Measurements from ENCODE around the gene PNMA8A.

DNA sequence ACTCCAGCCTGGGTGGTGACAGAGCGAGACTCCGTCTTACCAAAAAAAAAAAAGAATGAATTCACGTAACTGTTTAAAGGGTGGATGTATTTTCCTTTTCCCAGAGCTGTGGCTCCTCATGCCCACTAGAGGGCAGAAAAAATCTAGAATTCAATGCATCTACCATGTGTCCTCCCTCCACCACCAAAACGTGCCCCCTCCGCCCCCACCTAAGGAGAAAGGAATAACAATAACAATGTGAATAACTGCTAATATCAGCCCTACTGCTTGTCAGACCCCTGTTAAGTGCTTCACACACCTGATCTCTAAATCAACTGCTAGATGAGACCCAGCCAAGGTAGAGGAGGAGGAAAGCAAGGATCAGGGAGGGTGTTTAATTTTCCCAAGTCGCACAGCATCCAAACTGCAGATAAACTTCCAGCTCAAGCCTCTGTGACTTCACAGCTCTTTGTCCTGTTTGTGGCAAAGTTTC lies 44.6 kb upstream of the PNMA8A start:
- TF ChIP-seq CTCF (conservative IDR thresholded peaks at IDR 0.05) (peak; percentile 84), EZH2 (IDR thresholded peaks at IDR 0.05; ENCODE audit: low read depth) (no peak)

All from PC-9 (cell line).